SK-N-SH treated with all-trans-retinoic acid at 6 μM for 48 hours (cell line): ENCODE data around the gene ERP44.

Source experiments
- ATAC-seq: fragments of 200-7000 bp; cut with Tn5 transposase; 3 replicates; pipeline ENCODE4 v1.9.1; 2020; ENCODE audit warnings: mild to moderate bottlenecking, moderate library complexity
- ARNTL ChIP-seq: fragments of 450-650 bp; formaldehyde crosslinking; IDR thresholded peaks from 2 replicates; pipeline ENCODE4 v1.5.0; 2020; ENCODE audit warnings: low read depth, mild to moderate bottlenecking, moderate library complexity, borderline replicate concordance
- BACH2 ChIP-seq: fragments of 250-450 bp; sonication (Bioruptor Pico); IDR thresholded peaks from 2 replicates; pipeline ENCODE4 v1.9.0; 2021; ENCODE audit warnings: mild to moderate bottlenecking, borderline replicate concordance
- ESRRG ChIP-seq: fragments of 250-450 bp; sonication (Bioruptor Pico); IDR thresholded peaks from 2 replicates; pipeline ENCODE4 v1.6.1; 2021; ENCODE audit warnings: mild to moderate bottlenecking
- ISL1 ChIP-seq: fragments of 250-450 bp; sonication (Bioruptor Pico); IDR thresholded peaks from 2 replicates; pipeline ENCODE4 v2.1.2; 2022; ENCODE audit warnings: mild to moderate bottlenecking, moderate library complexity
- OSR1 ChIP-seq: fragments of 250-450 bp; sonication (Bioruptor Pico); IDR thresholded peaks from 2 replicates; pipeline ENCODE4 v1.8.0; 2022; ENCODE audit warnings: moderate library complexity, mild to moderate bottlenecking, inconsistent platforms
- PPARA ChIP-seq: fragments of 250-450 bp; sonication (Bioruptor Pico); IDR thresholded peaks from 2 replicates; pipeline ENCODE4 v1.5.0; 2020; ENCODE audit warnings: mild to moderate bottlenecking, borderline replicate concordance
- RARB ChIP-seq: fragments of 250-450 bp; sonication (Bioruptor Pico); IDR thresholded peaks from 2 replicates; pipeline ENCODE4 v1.8.0; 2021; ENCODE audit warnings: mild to moderate bottlenecking, moderate library complexity
- SNAI2 ChIP-seq: fragments of 250-450 bp; sonication (Bioruptor Pico); IDR thresholded peaks from 2 replicates; pipeline ENCODE4 v1.5.0; 2020; ENCODE audit warnings: mild to moderate bottlenecking, moderate library complexity
- ZFP30 ChIP-seq: fragments of 450-650 bp; formaldehyde crosslinking; IDR thresholded peaks from 2 replicates; pipeline ENCODE4 v1.5.0; 2022; ENCODE audit warnings: mild to moderate bottlenecking, moderate library complexity
- ZNF70 ChIP-seq: fragments of 450-650 bp; formaldehyde crosslinking; IDR thresholded peaks from 2 replicates; pipeline ENCODE4 v1.5.0; 2020; ENCODE audit warnings: mild to moderate bottlenecking, moderate library complexity
- ZNF8 ChIP-seq: fragments of 450-650 bp; formaldehyde crosslinking; IDR thresholded peaks from 2 replicates; pipeline ENCODE4 v1.5.0; 2020; ENCODE audit warnings: mild to moderate bottlenecking, moderate library complexity
- TF ChIP-seq, protein P1 (sequence below): fragments of 250-450 bp; sonication (Bioruptor Pico); IDR thresholded peaks from 2 replicates; pipeline ENCODE4 v1.5.1; 2020; ENCODE audit warnings: low read depth, mild to moderate bottlenecking, moderate library complexity
- TF ChIP-seq, protein P2 (sequence below): fragments of 250-450 bp; sonication (Bioruptor Pico); IDR thresholded peaks from 2 replicates; pipeline ENCODE4 v1.8.0; 2020; ENCODE audit warnings: mild to moderate bottlenecking, moderate library complexity, borderline replicate concordance
- TF ChIP-seq, protein P3 (sequence below): fragments of 250-450 bp; sonication (Bioruptor Pico); IDR thresholded peaks from 2 replicates; pipeline ENCODE4 v1.5.0; 2020; ENCODE audit warnings: mild to moderate bottlenecking, moderate library complexity
- TF ChIP-seq, protein P4 (sequence below): fragments of 250-450 bp; sonication (Bioruptor Pico); IDR thresholded peaks from 2 replicates; pipeline ENCODE4 v1.8.0; 2021; ENCODE audit warnings: low read depth, mild to moderate bottlenecking, moderate library complexity, borderline replicate concordance

The ERP44 gene

DNA sequence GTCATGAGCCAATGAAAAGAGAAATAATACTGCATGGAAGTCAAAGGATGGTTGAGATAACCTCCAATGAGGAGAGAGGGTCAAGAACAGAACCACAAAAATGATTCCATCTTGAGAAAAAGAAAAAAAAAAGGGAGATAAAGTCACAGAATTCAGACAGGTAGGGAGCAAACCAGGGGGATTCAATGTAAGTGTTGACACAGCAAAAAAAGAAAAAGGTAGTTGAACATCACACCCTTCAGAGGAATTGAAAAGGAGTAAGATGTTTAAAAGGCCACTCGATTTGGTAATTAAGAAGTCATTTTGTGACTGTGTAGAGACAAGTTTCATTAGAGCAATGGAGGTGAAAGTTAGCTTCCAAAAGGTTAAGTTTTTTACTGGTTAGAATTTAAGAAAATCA lies 79.3 kb downstream of the ERP44 start:
- TF ChIP-seq, protein P1, sequence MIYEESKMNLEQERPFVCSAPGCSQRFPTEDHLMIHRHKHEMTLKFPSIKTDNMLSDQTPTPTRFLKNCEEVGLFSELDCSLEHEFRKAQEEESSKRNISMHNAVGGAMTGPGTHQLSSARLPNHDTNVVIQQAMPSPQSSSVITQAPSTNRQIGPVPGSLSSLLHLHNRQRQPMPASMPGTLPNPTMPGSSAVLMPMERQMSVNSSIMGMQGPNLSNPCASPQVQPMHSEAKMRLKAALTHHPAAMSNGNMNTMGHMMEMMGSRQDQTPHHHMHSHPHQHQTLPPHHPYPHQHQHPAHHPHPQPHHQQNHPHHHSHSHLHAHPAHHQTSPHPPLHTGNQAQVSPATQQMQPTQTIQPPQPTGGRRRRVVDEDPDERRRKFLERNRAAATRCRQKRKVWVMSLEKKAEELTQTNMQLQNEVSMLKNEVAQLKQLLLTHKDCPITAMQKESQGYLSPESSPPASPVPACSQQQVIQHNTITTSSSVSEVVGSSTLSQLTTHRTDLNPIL (CRISPR knock-in tag), result no peak
- TF ChIP-seq ZNF8 (CRISPR knock-in tag), result no peak
- no peak for TF ChIP-seq ARNTL (CRISPR knock-in tag)
- TF ChIP-seq, protein P2, sequence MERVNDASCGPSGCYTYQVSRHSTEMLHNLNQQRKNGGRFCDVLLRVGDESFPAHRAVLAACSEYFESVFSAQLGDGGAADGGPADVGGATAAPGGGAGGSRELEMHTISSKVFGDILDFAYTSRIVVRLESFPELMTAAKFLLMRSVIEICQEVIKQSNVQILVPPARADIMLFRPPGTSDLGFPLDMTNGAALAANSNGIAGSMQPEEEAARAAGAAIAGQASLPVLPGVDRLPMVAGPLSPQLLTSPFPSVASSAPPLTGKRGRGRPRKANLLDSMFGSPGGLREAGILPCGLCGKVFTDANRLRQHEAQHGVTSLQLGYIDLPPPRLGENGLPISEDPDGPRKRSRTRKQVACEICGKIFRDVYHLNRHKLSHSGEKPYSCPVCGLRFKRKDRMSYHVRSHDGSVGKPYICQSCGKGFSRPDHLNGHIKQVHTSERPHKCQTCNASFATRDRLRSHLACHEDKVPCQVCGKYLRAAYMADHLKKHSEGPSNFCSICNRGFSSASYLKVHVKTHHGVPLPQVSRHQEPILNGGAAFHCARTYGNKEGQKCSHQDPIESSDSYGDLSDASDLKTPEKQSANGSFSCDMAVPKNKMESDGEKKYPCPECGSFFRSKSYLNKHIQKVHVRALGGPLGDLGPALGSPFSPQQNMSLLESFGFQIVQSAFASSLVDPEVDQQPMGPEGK, result no peak
- TF ChIP-seq ZNF70 (CRISPR knock-in tag), result no peak
- TF ChIP-seq ESRRG (CRISPR knock-in tag), result no peak
- TF ChIP-seq, protein P3, sequence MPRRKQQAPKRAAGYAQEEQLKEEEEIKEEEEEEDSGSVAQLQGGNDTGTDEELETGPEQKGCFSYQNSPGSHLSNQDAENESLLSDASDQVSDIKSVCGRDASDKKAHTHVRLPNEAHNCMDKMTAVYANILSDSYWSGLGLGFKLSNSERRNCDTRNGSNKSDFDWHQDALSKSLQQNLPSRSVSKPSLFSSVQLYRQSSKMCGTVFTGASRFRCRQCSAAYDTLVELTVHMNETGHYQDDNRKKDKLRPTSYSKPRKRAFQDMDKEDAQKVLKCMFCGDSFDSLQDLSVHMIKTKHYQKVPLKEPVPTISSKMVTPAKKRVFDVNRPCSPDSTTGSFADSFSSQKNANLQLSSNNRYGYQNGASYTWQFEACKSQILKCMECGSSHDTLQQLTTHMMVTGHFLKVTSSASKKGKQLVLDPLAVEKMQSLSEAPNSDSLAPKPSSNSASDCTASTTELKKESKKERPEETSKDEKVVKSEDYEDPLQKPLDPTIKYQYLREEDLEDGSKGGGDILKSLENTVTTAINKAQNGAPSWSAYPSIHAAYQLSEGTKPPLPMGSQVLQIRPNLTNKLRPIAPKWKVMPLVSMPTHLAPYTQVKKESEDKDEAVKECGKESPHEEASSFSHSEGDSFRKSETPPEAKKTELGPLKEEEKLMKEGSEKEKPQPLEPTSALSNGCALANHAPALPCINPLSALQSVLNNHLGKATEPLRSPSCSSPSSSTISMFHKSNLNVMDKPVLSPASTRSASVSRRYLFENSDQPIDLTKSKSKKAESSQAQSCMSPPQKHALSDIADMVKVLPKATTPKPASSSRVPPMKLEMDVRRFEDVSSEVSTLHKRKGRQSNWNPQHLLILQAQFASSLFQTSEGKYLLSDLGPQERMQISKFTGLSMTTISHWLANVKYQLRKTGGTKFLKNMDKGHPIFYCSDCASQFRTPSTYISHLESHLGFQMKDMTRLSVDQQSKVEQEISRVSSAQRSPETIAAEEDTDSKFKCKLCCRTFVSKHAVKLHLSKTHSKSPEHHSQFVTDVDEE (CRISPR knock-in tag), result no peak
- no peak for TF ChIP-seq PPARA (CRISPR knock-in tag)
- TF ChIP-seq RARB, result no peak
- no peak for ATAC-seq

DNA sequence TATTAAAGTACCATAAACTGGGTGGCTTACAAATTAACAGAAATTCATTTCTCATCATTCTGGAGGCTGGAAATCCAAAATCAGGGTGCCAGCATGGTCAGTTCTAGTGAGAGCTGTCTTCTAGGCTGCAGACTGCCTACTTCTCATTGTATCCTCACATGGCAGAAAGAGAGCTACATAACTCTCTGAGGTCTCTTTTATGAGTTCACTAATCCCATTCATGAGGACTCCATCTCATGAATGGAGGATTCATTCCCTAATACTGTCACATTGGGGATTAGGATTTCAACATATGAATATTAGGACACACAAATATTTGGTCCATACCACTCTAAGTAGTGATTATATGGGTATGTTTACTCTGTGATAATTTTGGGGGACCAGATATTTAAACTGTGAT lies 84.0 kb downstream of the ERP44 start:
- no peak for ATAC-seq
- TF ChIP-seq, protein P2, result no peak
- no peak for TF ChIP-seq OSR1 (CRISPR knock-in tag)
- TF ChIP-seq ZNF70 (CRISPR knock-in tag), result no peak
- TF ChIP-seq ISL1 (CRISPR knock-in tag), result no peak
- no peak for TF ChIP-seq ZNF8 (CRISPR knock-in tag)
- TF ChIP-seq, protein P3 (CRISPR knock-in tag), result no peak
- no peak for TF ChIP-seq ARNTL (CRISPR knock-in tag)
- TF ChIP-seq BACH2, result no peak
- no peak for TF ChIP-seq SNAI2
- TF ChIP-seq ZFP30, result no peak

DNA sequence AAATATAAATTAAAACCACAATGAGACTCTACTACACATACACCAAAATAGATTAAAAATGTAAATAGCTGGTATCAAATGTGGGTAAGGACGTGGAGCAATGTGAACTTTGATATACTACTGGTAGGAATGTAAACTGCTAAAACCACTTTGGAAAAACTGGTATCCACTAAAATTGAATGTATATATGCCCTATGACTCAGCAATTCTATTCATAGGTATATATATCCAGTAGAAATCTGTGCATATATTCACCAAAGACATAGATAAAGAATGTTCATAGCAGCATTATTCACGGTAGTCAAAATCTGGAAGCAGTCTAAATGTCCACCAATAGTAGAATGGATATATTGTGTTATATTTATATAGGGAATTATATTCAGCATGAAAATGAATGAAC lies 85.2 kb downstream of the ERP44 start:
- TF ChIP-seq, protein P3 (CRISPR knock-in tag), result no peak
- TF ChIP-seq ISL1 (CRISPR knock-in tag) (no peak), ESRRG (CRISPR knock-in tag) (no peak), ARNTL (CRISPR knock-in tag) (no peak), PPARA (CRISPR knock-in tag) (no peak)
- TF ChIP-seq, protein P4, sequence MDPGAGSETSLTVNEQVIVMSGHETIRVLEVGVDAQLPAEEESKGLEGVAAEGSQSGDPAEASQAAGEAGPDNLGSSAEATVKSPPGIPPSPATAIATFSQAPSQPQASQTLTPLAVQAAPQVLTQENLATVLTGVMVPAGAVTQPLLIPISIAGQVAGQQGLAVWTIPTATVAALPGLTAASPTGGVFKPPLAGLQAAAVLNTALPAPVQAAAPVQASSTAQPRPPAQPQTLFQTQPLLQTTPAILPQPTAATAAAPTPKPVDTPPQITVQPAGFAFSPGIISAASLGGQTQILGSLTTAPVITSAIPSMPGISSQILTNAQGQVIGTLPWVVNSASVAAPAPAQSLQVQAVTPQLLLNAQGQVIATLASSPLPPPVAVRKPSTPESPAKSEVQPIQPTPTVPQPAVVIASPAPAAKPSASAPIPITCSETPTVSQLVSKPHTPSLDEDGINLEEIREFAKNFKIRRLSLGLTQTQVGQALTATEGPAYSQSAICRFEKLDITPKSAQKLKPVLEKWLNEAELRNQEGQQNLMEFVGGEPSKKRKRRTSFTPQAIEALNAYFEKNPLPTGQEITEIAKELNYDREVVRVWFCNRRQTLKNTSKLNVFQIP, result no peak
- TF ChIP-seq, protein P2, result no peak
- ATAC-seq, result no peak
